ENCODE measurements around the gene VAMP4.

The VAMP4 gene

DNA sequence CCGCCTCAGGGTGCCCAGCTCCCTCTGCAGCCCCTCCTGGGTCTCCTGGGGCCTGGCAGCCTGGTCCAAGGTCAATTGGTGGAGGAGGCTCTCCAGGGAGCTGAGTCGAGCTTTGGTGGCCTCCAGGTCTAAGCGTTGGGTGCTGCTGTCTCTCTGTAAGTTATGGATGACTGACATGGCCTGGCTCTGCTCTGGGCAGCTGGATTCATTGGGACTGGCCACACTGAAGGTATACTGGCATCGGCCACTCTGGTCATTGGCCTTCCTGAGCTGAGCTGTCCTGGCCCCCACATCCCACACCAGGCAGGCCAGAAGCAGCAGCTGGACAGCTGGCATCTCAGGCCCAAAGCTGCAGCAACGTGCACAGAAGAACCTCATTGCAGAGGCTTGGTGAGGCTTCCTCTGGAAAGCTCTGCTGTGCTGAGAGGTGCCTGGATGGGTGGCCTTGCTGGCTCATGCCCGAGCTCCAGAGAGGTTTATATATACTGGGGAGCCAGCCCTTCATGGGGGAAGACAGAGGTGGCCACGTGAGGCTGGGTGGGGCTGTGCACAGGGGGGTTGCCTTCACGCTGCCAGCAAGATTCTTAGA lies 89.5 kb downstream of the VAMP4 start, which contains the start of gene MYOC:
TSS of gene MYOC (minus strand) at position 455 of the 589 bp plus-strand sequence. CDS start at position 378, 77 bp downstream.
- no peaks in the 10 kb centered on the region for H3K79me2 ChIP-seq (ENCODE audit: insufficient read depth, low read depth)
- H3K27ac ChIP-seq = no peak within 1 kb of the TSS
- no peak within 1 kb of the TSS for H3K4me3 ChIP-seq (IDR thresholded peaks at IDR 0.05; ENCODE audit: insufficient read depth, low read depth, low read length)
- no peak for TF ChIP-seq CTCF (conservative IDR thresholded peaks at IDR 0.05; ENCODE audit: low read depth, low read length)
- H3K36me3 ChIP-seq (ENCODE audit: insufficient read depth) = no peaks in the 10 kb centered on the region
- no peak within 1 kb of the TSS for H2AFZ ChIP-seq (ENCODE audit: low read depth)
- H3K27me3 ChIP-seq (ENCODE audit: insufficient read depth, low read depth) = no peaks in the 10 kb centered on the region
- H3K4me2 ChIP-seq = no peak within 1 kb of the TSS
- H3K4me1 ChIP-seq (ENCODE audit: low read depth, poor library complexity, severe bottlenecking) = no peaks in the 10 kb centered on the region
- H3K9ac ChIP-seq = no peak within 1 kb of the TSS
- no peaks in the 10 kb centered on the region for H4K20me1 ChIP-seq (ENCODE audit: insufficient read depth)

Data from KMS-11 (cell line).